NCI-H82 treated with DMSO at 0.1 percent for 48 hours (cell line): Measurements from ENCODE around the gene IL1RAP.
"Not testable (repeated sequence)": the region's sequence is repeated elsewhere in the genome, so short reads cannot be mapped to it uniquely, and the experiment has no call there.

Experiments used
- DNase-seq: peaks from one replicate; lab custom pipeline; 2025; ENCODE audit not compliant: unreplicated experiment; lab: John Stamatoyannopoulos, UW

The IL1RAP gene

DNA sequence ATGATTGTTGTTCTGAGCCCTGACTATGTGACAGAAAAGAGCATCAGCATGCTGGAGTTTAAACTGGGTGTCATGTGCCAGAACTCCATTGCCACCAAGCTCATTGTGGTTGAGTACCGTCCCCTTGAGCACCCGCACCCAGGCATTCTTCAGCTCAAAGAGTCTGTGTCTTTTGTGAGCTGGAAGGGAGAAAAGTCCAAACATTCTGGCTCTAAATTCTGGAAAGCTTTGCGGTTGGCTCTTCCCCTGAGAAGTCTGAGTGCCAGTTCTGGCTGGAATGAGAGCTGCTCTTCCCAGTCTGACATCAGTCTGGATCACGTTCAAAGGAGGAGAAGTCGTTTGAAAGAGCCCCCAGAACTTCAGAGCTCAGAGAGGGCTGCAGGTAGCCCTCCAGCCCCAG lies 142.0 kb downstream of the IL1RAP start:
- DNase-seq: no peak

DNA sequence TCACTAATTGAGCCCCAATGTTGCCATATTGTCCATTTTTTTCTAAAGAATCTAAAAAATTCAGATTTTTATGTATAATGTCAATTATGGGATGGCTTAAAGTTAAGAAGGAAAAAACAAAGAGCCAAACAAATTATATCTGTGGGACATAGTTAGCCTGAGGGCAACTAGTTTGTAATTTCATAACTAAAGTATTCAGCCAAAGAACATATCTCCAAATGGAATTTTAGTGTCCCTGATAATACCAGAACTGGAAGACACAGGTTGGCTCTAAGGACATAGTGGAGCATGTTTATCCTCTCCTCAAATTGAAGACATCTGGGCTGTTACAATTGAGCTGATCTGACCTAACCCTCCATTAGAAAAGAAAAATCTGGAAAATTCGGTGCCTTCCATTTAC lies 144.2 kb downstream of the IL1RAP start:
- DNase-seq: no peak

DNA sequence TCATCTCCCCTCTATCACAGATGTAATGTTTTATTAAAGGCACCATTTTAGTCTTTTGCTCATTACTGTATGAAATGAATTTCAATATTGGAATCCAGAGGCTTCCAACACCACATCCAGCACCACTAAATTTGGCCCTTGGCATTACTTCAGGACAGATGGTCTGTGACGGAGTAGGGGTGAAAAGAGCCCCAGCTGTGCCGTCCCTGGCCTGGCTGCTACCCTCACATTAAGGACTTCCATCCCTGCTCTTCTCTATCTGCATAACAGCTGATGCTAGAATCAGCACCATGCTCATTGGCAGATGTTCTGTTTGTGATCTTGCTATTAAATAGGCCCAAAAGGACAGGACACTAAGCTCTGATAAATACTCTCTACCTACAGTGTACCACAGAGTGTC lies 152.9 kb downstream of the IL1RAP start:
- no peak for DNase-seq

DNA sequence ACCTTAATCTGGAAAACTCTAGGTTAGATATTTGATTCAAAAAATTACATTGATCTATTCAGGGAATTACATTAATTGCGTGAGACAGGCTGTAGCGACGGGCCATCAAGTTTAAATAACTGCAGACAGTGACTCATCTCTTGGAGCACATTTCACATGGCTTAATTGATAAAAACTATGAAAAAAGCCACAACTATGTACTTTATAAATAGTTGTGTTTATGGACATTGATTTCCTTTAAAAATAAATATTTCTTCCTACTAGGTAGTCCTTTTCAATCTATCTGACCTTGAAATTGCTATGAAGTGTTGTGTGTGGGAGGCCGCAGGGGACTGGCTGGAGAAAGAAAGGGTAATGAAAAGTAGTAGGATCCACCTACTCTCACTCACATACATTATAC lies 157.8 kb downstream of the IL1RAP start:
- no peak for DNase-seq

DNA sequence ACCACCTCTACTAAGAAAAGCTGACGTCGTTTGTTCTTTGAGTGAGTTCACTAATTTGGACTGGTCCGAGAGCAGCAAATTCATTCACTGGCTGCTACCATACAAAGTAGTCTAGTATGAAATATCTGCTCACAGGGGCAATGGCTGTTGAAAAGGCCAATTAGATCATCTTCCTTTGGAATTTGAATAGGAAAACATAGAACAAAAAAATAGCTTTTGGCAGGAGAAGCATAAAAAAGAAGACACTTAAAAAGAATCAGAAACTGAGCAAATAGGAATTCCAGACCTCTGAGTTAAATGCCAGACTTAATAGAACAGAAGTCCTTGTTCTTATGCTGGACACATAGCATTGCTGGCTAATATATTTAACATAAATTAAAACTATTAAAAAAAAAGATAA lies 159.3 kb downstream of the IL1RAP start:
- no peak for DNase-seq

DNA sequence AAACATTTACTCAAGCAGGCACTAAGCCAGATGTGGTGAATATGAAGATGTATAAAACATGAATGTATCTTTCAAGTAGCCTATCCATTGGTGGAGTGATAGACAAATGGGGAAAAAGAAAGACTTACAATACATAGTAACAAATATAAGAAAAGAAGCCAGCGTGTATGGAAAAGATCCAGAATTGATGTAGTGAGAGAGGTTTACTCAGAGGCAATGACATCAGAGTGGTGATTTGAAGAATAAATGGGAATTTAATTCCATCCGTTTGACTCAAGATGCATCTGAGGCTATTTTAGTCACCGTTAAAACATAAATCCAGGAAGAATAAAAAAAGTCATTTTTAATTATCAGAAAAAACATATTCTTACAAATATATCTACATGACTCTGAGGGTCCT lies 162.6 kb downstream of the IL1RAP start:
- DNase-seq: no peak

DNA sequence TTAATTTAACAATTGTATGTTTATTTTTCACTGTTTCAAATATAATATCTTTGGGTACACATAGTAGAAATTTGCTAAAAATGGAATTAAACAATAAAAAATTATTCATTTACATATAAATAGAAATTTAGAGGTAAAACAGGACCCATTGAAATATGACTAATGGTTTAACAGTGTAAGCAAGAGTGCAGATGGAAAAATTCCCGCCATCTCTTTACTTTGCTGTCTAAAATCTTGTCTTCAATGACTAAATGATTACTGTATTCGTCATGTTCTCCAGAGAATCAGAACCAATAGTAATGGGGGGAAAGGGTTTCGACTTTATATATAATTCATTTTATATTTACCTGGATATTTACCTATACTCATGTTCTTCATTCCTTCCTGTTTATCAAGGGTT lies 163.1 kb downstream of the IL1RAP start:
- DNase-seq: no peak

DNA sequence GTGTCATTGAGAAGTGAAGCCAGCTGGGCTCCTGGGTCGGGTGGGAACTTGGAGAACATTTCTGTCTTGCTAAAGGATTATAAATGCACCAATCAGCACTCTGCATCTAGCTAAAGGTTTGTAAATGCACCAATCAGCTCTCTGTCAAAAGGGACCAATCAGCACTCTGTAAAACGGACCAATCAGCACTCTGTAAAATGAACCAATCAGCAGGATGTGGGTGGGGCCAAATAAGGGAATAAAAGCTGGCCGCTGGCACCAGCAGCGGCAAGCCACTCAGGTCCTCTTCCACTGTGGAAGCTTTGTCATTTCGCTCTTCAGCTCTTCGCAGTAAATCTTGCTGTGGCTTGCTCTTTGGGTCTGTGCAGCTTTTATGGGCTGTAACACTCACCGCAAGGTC lies 164.0 kb downstream of the IL1RAP start:
- DNase-seq: not testable (repeated sequence)

DNA sequence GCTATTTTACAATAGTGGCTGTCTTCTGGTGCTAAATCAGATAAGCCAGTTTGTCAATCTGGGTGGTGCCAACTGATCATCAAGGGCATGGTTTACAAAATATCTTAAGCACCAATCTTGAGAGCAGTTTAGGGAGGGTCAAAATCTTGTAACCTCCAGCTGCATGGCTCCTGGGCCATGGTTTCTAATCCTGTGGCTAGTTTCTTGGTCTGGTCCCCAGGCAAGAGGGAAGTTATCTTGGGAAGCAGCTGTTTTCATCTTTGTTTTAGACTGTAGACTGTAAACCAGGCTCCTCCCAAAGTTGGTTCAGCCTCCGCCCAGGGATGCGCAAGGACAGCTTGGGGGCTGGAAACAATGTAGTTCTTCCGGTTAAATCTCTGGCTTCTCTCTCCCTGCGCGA lies 166.8 kb downstream of the IL1RAP start:
- DNase-seq: no peak

DNA sequence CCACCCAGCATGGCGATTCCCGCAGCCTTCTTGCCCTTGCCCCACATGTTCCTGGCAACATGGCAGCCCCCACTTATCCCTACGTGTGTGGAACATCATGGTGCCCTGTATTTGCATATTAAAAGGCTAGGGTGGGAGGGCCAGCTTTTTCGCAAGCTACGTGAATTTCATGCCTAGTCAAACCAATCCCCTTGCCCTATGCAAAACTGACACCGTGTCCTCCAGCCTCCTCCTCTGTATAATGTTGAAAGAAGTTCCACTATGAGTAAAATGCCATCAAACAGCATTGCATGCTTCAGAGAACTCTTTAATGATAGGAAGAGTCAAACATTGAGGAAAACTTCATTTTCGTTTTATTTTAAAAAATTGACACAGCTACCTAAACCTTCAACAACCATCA lies 170.9 kb downstream of the IL1RAP start:
- no peak for DNase-seq

DNA sequence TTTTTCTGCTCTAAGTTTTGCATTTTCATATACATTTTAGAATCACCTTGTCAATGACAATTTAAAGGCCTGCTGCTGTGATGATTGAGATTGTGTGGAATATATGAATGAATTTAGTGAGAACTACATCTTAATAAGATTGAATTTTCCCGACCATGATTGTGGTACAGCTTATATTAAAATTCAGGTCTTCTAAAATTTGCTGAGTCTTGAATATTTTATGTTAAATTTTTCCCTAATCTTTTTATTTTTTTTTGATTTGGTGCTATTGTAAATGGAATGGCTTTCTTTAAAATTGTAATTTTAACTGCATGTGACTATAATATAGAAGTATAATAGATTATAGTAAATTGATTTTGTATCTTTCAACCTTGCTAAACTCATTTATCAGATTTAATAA lies 172.1 kb downstream of the IL1RAP start:
- DNase-seq: no peak

DNA sequence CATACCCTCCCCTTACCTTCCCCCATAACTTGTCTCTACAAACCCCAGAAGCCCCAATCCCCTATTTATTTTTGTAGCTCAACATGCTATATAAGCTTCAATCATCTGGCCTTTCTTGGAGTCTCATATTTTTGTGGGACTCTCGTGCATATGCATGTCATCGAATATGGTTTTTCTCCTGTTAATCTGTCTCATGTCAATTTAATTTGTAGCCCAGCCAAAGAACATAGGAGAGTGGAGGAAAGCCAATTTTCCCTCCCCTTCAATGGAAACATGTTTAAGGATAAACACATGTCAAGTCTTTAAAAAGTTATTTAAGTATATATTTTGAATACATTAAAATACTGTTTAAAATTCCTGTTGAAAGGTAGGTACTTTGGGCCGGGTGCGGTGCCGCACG lies 176.4 kb downstream of the IL1RAP start:
- DNase-seq: no peak

DNA sequence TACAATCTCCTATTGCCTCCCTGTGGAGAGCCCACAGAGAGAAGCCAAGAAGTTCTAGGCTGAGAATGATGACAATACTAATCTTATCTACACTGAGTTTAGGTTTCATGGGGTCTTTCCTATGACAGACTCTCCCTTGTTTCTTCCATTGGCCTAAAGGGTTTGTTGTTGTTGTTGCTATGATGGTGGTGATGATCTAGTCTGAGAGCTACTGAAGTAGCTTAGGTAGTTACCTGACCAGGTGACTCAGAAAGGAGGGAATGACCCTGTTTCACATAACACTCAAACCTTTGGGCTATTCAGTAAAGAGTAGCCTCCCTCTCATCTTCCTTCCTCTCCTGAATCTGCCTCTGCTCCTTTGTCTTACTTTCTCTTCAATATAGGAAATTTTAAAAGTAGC lies 178.4 kb downstream of the IL1RAP start:
- no peak for DNase-seq

DNA sequence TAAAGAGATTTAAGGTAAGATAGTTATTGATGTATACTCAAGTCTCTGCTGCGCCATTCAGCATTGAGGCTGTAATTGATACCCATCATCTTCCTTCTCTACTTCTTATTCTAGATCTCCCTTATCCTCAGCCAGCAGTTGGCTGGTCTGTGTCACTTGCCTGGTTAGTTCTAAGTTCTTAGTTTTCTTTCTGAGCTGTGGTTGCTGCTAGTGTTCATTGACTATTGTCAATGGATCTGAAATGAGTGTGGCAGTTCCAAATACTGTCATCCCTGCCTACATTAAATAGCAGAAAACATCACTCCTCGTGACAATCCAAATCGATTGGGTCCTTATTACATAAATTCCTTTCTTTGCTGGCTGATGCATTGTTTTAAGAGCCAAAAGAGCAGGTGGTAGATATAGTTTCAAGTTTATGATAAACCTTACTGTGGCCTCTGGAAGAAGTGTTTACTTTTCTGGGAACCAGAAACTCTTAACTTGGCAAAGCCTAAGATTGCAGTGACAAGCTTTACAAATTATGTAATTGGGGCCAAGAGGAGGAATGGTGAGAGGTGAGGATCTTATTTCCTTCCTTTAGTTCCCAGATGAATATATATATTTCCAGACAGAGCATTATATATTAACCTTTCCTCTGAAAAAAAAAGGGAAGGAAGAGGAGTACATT lies 180.6 kb downstream of the IL1RAP start:
- no peak for DNase-seq

DNA sequence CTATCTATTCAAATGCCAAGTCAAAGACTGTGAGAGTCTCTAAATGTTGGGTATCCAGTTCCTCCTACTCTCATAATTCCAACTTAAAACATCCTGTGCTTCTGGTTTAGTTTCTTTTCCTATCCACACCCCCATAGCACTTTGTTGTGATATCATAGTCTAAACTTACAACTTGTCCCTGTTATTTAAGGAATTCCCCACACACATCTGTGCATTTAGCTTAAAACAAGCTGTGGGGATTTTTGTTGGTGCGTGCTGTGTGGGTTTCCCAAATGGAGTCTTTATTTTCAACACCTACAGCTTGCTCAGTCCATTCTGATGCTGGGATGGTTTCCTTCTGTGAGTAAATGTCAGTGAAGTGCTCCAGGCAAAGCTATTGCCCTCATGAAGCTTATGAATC lies 181.3 kb downstream of the IL1RAP start:
- DNase-seq: no peak

DNA sequence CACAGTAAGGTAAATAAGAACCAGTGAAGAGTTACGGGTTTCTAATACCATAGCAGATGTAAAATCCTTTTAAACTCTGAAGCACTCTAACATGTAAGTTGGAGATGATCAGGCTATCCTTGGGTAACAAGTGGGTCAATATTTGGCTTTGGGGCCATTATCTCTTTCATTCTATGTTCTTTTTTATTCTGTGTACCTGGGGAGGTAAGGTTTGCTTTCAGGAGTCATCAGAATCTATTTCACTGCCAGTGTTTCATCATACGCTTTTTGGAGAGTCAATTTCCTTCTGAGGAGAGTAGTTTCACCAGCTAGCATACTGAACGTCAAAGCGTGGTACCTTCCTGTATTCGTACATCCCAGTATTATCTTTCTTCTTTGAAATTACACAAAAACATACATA lies 182.1 kb downstream of the IL1RAP start:
- DNase-seq: no peak

DNA sequence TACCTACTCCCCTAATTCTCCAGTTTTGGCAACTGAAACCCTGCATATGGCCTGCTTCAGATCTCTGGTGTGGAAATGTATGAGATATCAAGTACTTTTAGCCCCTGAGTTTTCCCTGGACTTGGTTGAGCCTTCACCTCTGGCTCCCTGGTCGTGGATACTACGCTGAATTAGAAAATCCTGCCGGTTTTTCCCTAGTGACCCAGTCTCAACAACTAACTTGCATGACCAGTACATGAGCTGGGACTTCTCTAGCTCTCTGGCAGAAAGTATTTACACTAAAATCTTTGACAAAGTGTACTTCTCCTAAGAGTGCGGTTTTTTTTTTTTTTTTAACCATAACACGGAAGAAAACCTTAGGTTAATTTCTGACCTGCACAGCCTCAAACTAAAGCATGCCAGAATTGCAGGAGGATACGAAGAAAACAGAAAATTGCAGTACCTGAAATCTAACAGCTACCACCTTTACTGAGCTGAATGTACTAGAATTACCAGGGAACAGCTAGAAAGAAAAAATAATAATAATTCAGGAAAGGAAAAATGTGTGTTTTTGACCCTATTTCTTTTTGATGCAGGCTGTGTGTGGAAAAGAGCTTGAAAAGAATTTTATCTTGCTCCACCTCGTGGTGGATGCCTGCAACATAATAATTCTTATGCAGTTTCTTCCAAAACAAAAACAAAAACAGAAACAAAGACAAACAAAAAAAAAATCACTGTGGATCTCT lies 183.1 kb downstream of the IL1RAP start:
- DNase-seq: no peak

DNA sequence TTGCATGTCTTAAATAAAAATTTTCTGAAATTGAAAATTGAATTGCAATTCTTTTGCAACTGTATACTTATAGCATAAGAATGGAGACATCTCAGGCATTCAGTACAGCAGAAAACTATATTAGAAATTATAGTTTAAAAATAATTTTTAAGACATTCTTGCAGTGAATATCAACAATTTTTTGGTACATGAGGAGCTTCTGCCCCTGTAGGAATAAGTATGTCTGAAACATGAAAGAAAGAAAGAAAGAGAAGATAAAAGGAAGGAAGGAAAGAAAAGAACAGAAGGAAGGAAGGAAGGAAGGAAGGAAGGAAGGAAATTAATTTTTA lies 183.6 kb downstream of the IL1RAP start:
- DNase-seq: no peak

DNA sequence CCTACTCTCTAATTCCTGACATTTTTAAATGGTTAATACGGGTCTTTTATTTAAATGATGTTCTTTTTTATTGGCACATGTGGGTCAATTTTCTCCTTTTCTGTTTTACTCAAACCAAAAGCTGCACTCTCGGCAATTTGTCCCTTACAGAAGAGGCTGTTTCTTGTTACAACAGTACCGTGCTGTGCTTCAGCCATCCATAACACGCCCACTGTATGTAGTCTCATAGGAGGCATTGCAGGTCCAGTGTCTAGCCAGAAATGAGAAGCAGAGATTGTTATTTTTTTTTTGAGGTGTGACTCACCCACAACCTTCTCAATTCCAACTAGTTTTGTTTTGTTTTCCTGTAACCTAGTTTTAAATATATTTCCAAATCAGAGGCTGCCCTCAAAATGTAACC lies 184.0 kb downstream of the IL1RAP start:
- DNase-seq: no peak

DNA sequence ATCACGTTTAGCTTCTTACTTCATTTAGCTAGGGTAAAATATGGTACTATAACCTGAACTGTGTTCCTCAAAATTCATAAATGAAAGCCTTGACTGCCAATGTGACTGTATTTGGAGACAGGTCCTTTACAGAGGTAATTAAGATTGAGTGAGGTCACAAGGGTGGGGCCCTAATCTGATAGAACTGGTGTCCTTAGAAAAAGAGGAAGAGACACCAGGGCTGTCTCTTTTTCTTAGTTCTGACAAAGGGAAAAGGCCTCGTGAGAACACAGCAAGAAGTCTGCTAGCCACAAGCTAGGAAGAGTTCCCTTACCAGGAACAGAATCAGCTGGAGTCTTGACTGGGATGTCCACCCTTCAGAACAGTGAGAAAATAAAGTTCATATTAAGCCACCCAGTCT lies 185.9 kb downstream of the IL1RAP start:
- DNase-seq: no peak

DNA sequence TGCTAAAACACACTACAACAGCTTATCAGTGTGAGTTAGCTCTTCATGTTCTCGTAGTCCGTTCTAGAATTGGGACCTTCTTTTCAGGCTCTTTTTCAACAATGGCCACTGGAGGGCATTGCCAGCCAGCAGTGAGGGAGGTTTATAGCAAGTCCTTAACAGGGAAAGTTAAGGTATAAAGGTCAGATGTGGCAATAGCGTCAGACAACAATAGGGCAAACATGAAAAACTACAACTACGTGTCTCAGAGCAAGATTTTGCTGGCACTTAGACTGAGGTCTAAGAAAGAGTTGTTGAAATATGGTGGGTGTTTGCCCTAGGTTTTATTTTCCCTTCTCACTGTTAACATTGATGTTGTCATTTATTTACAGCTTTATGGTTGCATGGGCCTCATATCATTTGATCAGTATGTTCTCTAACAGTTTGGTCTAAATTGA lies 187.2 kb downstream of the IL1RAP start:
- DNase-seq: no peak

DNA sequence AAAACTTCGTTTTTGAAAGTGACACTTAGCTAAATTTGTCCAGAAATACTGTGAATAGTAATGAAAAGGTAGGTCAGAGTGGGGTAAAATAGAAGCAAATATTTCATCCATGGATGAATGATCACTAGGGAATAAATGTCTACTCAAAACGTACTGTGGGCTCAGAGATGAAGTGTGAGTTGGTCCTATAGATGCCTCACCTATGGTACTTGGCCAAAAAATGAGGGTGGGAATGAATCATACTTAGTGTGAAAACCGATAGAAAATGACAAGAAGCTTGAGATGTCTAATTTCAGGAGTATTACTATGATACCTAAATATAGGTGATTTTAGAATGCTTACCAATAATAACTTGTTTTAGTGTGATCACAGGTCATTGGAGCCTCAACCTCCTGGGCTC lies 192.7 kb downstream of the IL1RAP start:
- no peak for DNase-seq
